Measurements from ENCODE around the gene LIMS2. TPM values are rescaled to one million over a fixed set of nuclear protein-coding genes. Genes with fewer than 3 reads are reported as not detected.

LIMS2 gene
- total RNA-seq, 1 donor from 2014 or later: 161 TPM

DNA sequence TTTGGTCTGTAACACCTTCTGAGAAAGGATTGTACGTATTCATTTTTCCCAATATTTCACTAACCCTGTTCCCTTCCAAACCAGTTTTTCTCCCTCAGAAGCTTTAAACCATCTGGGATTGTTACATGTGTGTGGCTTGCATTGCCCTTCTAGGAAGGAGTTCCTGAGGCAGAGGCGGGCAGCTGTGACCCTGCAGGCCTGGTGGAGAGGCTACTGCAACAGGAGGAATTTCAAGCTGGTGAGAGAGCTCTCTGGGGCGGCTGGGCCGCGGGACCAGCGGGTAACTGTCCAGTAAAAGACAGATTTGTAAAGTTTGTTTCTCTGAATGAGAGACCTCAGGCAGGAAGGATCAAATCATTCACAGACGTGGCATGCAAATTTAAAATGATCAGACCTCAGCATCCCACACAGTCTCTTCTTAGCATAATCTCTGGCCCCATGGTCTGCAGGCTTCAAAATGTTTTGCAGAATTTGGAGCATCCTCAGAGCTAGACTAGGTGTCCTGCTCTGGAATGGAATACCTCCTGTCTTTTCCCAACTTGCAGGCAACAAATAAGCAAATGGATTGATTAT, 69.6 kb downstream of the LIMS2 start:
- Histone ChIP-seq H3K9me3 (no peaks in the 10 kb centered on the region), H3K36me3 (no peaks in the 10 kb centered on the region), H3K4me3 (no peak overlapping the region), H3K27ac (no peak overlapping the region), H3K4me1 (no peaks in the 10 kb centered on the region), H3K27me3 (no peaks in the 10 kb centered on the region)
- DNase-seq: peak; percentile 34
- no peak for ATAC-seq
- TF ChIP-seq, protein P1, sequence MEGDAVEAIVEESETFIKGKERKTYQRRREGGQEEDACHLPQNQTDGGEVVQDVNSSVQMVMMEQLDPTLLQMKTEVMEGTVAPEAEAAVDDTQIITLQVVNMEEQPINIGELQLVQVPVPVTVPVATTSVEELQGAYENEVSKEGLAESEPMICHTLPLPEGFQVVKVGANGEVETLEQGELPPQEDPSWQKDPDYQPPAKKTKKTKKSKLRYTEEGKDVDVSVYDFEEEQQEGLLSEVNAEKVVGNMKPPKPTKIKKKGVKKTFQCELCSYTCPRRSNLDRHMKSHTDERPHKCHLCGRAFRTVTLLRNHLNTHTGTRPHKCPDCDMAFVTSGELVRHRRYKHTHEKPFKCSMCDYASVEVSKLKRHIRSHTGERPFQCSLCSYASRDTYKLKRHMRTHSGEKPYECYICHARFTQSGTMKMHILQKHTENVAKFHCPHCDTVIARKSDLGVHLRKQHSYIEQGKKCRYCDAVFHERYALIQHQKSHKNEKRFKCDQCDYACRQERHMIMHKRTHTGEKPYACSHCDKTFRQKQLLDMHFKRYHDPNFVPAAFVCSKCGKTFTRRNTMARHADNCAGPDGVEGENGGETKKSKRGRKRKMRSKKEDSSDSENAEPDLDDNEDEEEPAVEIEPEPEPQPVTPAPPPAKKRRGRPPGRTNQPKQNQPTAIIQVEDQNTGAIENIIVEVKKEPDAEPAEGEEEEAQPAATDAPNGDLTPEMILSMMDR (IDR thresholded peaks at IDR 0.05): no peak
- intact Hi-C loops (cut with DNase I): no loop called here

DNA sequence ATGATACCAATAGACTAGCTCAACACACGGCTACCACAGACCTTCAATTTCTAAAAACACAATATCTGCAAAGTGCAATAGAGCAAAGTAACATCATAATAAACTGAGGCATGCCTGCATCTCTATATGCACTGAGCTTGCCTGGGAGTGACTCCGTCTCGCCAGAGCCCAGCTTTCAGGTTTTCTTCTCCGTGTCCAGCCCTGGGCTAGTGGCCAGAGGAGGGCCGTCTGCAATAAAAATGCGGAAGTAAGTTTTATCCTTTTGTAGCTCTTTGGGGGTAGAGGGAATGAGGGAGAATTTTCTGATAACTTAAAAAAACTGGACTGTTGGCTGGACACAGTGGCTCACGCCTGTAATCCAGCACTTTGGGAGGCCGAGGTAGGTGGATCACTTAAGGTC, 70.3 kb downstream of the LIMS2 start:
- DNase-seq (peak; percentile 8), ATAC-seq (no peak)

DNA sequence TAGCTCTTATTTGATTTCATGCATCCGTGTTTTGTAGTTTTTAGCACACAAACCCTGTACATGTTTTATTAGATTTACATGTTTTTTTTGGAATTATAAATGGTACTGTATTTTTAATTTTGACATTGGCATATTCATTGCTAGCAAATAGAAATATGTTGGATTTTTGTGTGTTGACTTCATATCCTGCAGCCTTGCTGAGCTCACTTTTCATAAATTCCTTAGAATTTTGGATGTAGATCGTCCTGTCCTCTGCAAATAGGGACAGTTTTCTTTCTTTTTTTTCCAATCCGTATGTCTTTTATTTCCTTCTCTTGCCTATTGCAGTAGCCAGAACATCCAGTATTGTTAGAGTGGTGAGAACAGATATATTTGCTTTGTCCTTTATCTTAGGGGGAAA, 76.1 kb downstream of the LIMS2 start:
- H3K36me3 ChIP-seq: no peaks in the 10 kb centered on the region
- DNase-seq (no peak), ATAC-seq (no peak)
- TF ChIP-seq, protein P1 (IDR thresholded peaks at IDR 0.05): no peak
- no peak overlapping the region for H3K4me3 ChIP-seq
- no peak overlapping the region for H3K27ac ChIP-seq
- H3K27me3 ChIP-seq: no peaks in the 10 kb centered on the region
- H3K4me1 ChIP-seq: no peaks in the 10 kb centered on the region
- intact Hi-C loops (cut with DNase I): no loop called here
- no peaks in the 10 kb centered on the region for H3K9me3 ChIP-seq

More for the DNA sequence above, 70.3 kb downstream of the LIMS2 start:
- no peaks in the 10 kb centered on the region for H3K4me1 ChIP-seq
- no peaks in the 10 kb centered on the region for H3K36me3 ChIP-seq
- H3K27ac ChIP-seq: no peak overlapping the region
- TF ChIP-seq, protein P1 (IDR thresholded peaks at IDR 0.05): no peak
- H3K9me3 ChIP-seq: no peaks in the 10 kb centered on the region
- intact Hi-C loops (cut with DNase I): no loop called here
- H3K4me3 ChIP-seq: no peak overlapping the region
- no peaks in the 10 kb centered on the region for H3K27me3 ChIP-seq

DNA sequence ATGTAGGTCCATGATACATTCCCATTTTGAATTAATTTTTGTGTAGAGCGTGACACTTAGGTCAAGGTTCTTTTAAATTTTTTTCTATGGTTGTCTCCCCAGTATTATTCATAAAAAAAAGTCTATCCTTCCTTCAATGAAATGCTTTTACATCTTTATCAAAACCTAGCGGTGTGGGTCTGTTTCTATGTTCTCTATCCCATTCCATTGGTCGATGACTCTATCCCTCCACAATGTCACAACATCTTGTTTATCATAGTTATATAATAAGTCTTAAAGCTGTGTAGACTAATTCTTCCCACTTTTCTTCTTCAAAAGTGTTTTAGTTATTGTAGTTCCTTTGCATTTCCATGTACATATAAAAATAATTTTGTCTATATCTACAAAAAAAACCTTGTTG, 76.6 kb downstream of the LIMS2 start:
- ATAC-seq (no peak), DNase-seq (no peak)
- no peaks in the 10 kb centered on the region for H3K4me1 ChIP-seq
- no peak overlapping the region for H3K27ac ChIP-seq
- TF ChIP-seq, protein P1 (IDR thresholded peaks at IDR 0.05): no peak
- no peaks in the 10 kb centered on the region for H3K36me3 ChIP-seq
- no peaks in the 10 kb centered on the region for H3K9me3 ChIP-seq
- H3K27me3 ChIP-seq: no peaks in the 10 kb centered on the region
- no peak overlapping the region for H3K4me3 ChIP-seq
- intact Hi-C loops (cut with DNase I): no loop called here

DNA sequence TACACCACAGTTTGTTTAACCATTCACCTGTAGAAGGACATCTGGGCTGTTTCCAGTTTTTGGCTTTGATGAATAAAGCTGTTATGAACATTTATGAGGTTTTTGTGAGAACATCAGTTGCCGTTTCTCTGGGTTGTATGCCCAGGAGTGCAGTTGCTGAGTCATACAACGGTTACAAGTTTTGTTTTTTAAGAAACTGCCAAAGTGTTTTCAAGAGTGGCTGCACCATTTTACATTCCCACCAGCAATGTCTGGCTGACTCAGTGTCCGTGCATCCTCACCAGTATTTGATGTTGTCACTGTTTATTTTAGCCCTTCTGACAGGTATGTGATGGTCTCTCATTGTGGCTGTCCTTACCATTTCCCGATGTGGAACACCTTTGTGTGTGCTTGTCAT, 77.3 kb downstream of the LIMS2 start:
- DNase-seq: no peak
- Histone ChIP-seq H3K36me3 (no peaks in the 10 kb centered on the region), H3K9me3 (no peaks in the 10 kb centered on the region), H3K27ac (no peak overlapping the region), H3K4me3 (no peak overlapping the region), H3K27me3 (no peaks in the 10 kb centered on the region), H3K4me1 (no peaks in the 10 kb centered on the region)
- TF ChIP-seq, protein P1 (IDR thresholded peaks at IDR 0.05): no peak
- intact Hi-C loops (cut with DNase I): no loop called here
- no peak for ATAC-seq
